B cell (primary cell): ENCODE measurements around the gene DNAAF5.

Source experiments
- EZH2 ChIP-seq: IDR thresholded peaks from 2 replicates; pipeline ENCODE4 v1.6.1; 2012; ENCODE audit warnings: borderline replicate concordance, low read depth, mild to moderate bottlenecking, moderate library complexity, low read length; ENCODE audit not compliant: insufficient read depth, poor library complexity, severe bottlenecking
- TF ChIP-seq, protein P1 (sequence below): fragments of 200-600 bp; IDR thresholded peaks from one replicate; pipeline ENCODE4 v1.8.0; 2022; ENCODE audit warnings: antibody characterized with exemption, mild to moderate bottlenecking

DNA sequence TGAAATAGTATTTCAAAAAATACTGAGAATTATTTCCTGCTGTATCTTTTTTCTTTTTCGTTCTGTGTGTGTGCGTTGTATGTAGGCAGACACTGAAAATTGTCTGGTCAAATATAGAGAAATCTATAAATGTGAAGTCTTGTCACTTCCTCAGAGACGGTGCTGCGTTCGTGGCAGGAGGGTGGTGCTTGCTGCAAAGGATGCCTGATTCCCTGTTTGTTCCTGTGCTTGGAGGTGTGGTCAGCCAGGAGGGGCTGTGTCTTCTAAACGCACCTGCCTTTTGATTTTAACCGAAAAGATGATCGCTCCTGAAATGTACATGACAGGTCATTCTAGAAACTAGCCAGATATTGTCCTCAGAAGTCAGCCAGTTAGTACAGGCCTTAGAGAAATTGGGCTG, 33.1 kb downstream of the DNAAF5 start:
- TF ChIP-seq, protein P1, sequence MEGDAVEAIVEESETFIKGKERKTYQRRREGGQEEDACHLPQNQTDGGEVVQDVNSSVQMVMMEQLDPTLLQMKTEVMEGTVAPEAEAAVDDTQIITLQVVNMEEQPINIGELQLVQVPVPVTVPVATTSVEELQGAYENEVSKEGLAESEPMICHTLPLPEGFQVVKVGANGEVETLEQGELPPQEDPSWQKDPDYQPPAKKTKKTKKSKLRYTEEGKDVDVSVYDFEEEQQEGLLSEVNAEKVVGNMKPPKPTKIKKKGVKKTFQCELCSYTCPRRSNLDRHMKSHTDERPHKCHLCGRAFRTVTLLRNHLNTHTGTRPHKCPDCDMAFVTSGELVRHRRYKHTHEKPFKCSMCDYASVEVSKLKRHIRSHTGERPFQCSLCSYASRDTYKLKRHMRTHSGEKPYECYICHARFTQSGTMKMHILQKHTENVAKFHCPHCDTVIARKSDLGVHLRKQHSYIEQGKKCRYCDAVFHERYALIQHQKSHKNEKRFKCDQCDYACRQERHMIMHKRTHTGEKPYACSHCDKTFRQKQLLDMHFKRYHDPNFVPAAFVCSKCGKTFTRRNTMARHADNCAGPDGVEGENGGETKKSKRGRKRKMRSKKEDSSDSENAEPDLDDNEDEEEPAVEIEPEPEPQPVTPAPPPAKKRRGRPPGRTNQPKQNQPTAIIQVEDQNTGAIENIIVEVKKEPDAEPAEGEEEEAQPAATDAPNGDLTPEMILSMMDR = no peak
- TF ChIP-seq EZH2 = no peak
